ENCODE results near the gene MT3. TPM values are rescaled to one million over a fixed set of nuclear protein-coding genes. Genes with fewer than 3 reads are reported as not detected.

The MT3 gene
- total and polyA plus RNA-seq, 9 of the 15 experiments (the other 6 are each of a cell fraction or from before 2014, with no cell fraction given): not detected

DNA sequence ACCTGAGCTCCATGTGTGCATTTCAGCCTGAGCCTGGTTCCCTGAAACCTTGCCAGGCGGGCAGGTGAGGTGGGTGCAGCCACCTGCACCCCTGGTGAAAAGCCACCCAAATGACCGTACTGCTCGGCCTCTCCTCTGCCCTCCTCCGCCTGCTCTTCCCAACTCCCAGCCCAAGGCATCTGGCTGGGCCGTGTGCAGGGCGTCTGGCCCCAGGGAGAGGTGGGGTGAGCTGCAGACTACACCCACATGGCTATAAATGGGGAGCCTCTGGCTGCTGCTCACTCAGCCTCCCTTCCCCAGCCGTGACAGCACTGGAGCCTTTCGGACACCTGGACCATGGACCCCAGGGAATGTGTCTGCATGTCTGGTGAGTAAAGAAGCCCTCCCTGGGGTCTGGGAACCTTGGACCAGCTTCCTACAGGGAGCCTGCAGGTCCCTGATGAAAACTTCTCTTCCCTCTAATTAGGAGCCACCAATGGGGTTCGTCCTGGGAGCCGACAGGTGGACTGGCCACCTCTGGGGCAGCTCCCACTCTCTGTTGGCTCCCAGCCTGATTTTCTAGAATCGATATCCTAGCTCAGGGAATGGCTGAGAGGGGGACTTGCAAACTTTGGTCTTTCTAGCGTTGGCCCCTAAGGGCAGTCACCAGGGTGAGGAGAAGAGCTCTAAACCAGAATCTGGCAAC lies 24.4 kb upstream of the MT3 start, which contains the start of gene MT4:
TSS of gene MT4 (plus strand) at position 281 of the 685 bp plus-strand sequence. CDS start at position 337, 56 bp downstream.
- Histone ChIP-seq H3K27me3 (ENCODE audit: control insufficient read depth in 2 of 2, insufficient read depth in 2 of 2, low read length in 2 of 2) (peaks cover 10 to 54% of the 10 kb centered on the region in 2 experiments; a peak in 4 of 5 replicates), H3K9me1 (ENCODE audit: control insufficient read depth, insufficient read depth, low read length) (no peaks in the 10 kb centered on the region), H3K79me2 (ENCODE audit: control insufficient read depth, insufficient read depth, low read length) (no peaks in the 10 kb centered on the region), H3K9me3 (replicated peaks; ENCODE audit: control insufficient read depth, insufficient read depth, low read depth, low read length) (no peaks in the 10 kb centered on the region), H3K4me3 (no peak within 1 kb of the TSS), H3K36me3 (ENCODE audit: control insufficient read depth, insufficient read depth, low read length) (no peaks in the 10 kb centered on the region), H4K20me1 (replicated peaks; ENCODE audit: control insufficient read depth, insufficient read depth, low read length) (no peaks in the 10 kb centered on the region), H2AFZ (ENCODE audit: low read depth, low read length) (no peak within 1 kb of the TSS), H3K4me2 (ENCODE audit: insufficient read depth, low read length) (no peak within 1 kb of the TSS), H3K27ac (ENCODE audit: extremely low read depth, low read depth, low read length) (no peak within 1 kb of the TSS), H3K9ac (ENCODE audit: insufficient read depth in 1 of 2, low read depth in 2 of 2, low read length in 2 of 2) (peak within 1 kb of the TSS in 1 of 2 experiments; percentile 56; a peak in 1 of 4 replicates), H3K4me1 (replicated peaks in 1 of 2; ENCODE audit: control insufficient read depth in 2 of 2, insufficient read depth in 2 of 2, low read length in 2 of 2) (no peaks in the 10 kb centered on the region)
- ChIA-PET POLR2A (interaction anchor here (0.6 to 1.0 kb wide), 3 partner anchors 14 to 25 kb away, joined by 3 read pairs; no protein-coding TSS in a partner anchor), CTCF (ENCODE audit: low intra/inter-chr PET ratio) (no interaction called here)
- BruUV-seq (replicated peaks): no TSS peak
- in situ Hi-C loops (cut with MboI): no loop called here
- intact Hi-C loops (cut with micrococcal nuclease): no loop called here
- DNase-seq (ENCODE audit: extremely low read depth in 1 of 4, low spot score in 3 of 4) (no peak), ATAC-seq (no peak), FAIRE-seq (no peak)
- WGBS (ENCODE audit: insufficient coverage, low coverage, missing lambda C conversion rate): 1% methylated on average over 10 of the region's 12 CpGs
- TF ChIP-seq FOS (IDR thresholded peaks at IDR 0.05; ENCODE audit: extremely low read depth, insufficient read length) (no peak), ZNF561 (CRISPR knock-in tag; conservative IDR thresholded peaks at IDR 0.05) (no peak), TFAM (CRISPR knock-in tag; conservative IDR thresholded peaks at IDR 0.05) (no peak), PTTG1 (tag; IDR thresholded peaks at IDR 0.05; ENCODE audit: low read depth) (no peak), KAT2B (IDR thresholded peaks at IDR 0.05; ENCODE audit: low read depth, low read length) (no peak), ZNF717 (CRISPR knock-in tag; IDR thresholded peaks at IDR 0.05) (no peak), ZNF174 (CRISPR knock-in tag; IDR thresholded peaks at IDR 0.05) (no peak)
- TF ChIP-seq, protein P1, sequence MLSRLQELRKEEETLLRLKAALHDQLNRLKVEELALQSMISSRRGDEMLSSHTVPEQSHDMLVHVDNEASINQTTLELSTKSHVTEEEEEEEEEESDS (CRISPR knock-in tag; IDR thresholded peaks at IDR 0.05): no peak
- TF ChIP-seq, protein P2, sequence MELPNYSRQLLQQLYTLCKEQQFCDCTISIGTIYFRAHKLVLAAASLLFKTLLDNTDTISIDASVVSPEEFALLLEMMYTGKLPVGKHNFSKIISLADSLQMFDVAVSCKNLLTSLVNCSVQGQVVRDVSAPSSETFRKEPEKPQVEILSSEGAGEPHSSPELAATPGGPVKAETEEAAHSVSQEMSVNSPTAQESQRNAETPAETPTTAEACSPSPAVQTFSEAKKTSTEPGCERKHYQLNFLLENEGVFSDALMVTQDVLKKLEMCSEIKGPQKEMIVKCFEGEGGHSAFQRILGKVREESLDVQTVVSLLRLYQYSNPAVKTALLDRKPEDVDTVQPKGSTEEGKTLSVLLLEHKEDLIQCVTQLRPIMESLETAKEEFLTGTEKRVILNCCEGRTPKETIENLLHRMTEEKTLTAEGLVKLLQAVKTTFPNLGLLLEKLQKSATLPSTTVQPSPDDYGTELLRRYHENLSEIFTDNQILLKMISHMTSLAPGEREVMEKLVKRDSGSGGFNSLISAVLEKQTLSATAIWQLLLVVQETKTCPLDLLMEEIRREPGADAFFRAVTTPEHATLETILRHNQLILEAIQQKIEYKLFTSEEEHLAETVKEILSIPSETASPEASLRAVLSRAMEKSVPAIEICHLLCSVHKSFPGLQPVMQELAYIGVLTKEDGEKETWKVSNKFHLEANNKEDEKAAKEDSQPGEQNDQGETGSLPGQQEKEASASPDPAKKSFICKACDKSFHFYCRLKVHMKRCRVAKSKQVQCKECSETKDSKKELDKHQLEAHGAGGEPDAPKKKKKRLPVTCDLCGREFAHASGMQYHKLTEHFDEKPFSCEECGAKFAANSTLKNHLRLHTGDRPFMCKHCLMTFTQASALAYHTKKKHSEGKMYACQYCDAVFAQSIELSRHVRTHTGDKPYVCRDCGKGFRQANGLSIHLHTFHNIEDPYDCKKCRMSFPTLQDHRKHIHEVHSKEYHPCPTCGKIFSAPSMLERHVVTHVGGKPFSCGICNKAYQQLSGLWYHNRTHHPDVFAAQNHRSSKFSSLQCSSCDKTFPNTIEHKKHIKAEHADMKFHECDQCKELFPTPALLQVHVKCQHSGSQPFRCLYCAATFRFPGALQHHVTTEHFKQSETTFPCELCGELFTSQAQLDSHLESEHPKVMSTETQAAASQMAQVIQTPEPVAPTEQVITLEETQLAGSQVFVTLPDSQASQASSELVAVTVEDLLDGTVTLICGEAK (IDR thresholded peaks at IDR 0.05): no peak
- TF ChIP-seq, protein P2 (CRISPR knock-in tag; IDR thresholded peaks at IDR 0.05): no peak
- TF ChIP-seq, protein P3, sequence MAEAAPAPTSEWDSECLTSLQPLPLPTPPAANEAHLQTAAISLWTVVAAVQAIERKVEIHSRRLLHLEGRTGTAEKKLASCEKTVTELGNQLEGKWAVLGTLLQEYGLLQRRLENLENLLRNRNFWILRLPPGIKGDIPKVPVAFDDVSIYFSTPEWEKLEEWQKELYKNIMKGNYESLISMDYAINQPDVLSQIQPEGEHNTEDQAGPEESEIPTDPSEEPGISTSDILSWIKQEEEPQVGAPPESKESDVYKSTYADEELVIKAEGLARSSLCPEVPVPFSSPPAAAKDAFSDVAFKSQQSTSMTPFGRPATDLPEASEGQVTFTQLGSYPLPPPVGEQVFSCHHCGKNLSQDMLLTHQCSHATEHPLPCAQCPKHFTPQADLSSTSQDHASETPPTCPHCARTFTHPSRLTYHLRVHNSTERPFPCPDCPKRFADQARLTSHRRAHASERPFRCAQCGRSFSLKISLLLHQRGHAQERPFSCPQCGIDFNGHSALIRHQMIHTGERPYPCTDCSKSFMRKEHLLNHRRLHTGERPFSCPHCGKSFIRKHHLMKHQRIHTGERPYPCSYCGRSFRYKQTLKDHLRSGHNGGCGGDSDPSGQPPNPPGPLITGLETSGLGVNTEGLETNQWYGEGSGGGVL (CRISPR knock-in tag; IDR thresholded peaks at IDR 0.05): no peak
